ENCODE data around the gene TPP1.

- no peak for TF ChIP-seq CTCF (IDR thresholded peaks at IDR 0.05)
- TF ChIP-seq EP300 (IDR thresholded peaks at IDR 0.05) = no peak
Measured at GRCh38 chr11:6650980-6651379, 31.8 kb upstream of the TPP1 start.

Data from upper lobe of left lung (tissue), 4 donors.